NCI-H2196 (cell line): Measurements from ENCODE around the gene SPATA13.

Experiments used
- DNase-seq: peaks from one replicate; lab custom pipeline; 2025; ENCODE audit not compliant: unreplicated experiment; lab: John Stamatoyannopoulos, UW

SPATA13 gene

DNA sequence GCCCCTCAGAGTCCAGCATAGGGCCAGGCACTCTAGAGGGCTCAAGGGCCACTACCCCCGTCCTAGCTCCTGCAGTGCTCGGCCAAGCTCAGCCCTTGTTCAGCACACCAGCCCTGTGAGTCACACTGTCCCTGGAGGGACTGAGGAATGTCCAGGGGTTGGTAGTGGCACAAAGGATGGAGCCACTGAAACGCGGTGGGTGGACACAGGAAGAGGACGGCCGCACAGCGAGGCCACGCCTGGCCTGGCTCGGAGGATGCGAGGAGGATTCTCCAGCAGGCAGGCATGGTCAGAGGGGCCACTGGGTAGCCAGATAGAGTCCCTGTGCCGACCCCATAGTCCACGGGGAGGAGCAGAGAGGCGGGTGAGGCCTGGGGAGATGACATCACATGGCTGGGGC is 194.6 kb downstream of the SPATA13 start:
- no peak for DNase-seq

DNA sequence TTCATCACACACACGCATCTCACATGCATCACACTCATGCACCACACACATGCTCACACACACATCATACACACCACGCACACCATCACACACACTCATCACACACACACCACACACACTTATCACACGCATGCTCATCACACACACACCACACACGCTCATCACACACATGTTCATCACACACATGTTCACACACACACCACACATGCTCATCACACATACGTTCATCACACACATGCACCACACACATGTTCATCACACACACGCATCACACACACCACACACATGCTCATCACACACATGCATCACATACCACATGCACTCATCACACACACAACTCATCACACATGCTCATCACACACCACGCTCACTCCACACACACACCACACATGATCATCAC is 195.8 kb downstream of the SPATA13 start:
- no peak for DNase-seq
